HEK293 (cell line): ENCODE data around the gene ACKR1.

ENCODE experiments used
- CTCF ChIA-PET: fragments of 350-600 bp; formaldehyde crosslinking; extraction: SDS; loops from one replicate; lab custom pipeline; 2021; ENCODE audit warnings: antibody characterized with exemption; lab: Yijun Ruan, JAX
- POLR2A ChIA-PET: fragments of 300-600 bp; formaldehyde crosslinking; extraction: SDS; loops from one replicate; lab custom pipeline; 2020; ENCODE audit warnings: antibody characterized with exemption, inconsistent platforms; lab: Yijun Ruan, JAX
- H3K27ac ChIP-seq: fragments of 200-500 bp; sonication (Bioruptor generic); 2 replicates; pipeline ENCODE4 v1.5.1; 2014; ENCODE audit warnings: low read depth, low read length, control low read depth, inconsistent platforms; ENCODE audit errors: extremely low read depth
- H3K36me3 ChIP-seq, 2 experiments: fragments of 200-500 bp in 1 of 2; sonication (Bioruptor generic) in 1 of 2; 1 replicate in 1 of 2; 2 replicates in 1 of 2; pipeline ENCODE4 v1.5.1; 2014 to 2017; ENCODE audit warnings: inconsistent platforms in 2 of 2, low read length in 2 of 2; ENCODE audit not compliant: control insufficient read depth in 2 of 2, insufficient read depth in 1 of 2
- H3K4me1 ChIP-seq: fragments of 200-500 bp; sonication (Bioruptor generic); 2 replicates; pipeline ENCODE4 v1.5.1; 2014; ENCODE audit warnings: mild to moderate bottlenecking, low read length, inconsistent platforms; ENCODE audit not compliant: control insufficient read depth, insufficient read depth
- H3K4me3 ChIP-seq: 2 replicates; pipeline ENCODE4 v1.5.1; 2011; ENCODE audit warnings: low read depth, mild to moderate bottlenecking, control low read depth, low read length, moderate library complexity
- H3K9me3 ChIP-seq: fragments of 200-500 bp; sonication (Bioruptor generic); 2 replicates; pipeline ENCODE4 v1.5.1; 2014; ENCODE audit warnings: low read depth, low read length, inconsistent platforms; ENCODE audit not compliant: control insufficient read depth, insufficient read depth
- BCL11B ChIP-seq: fragments of 450-650 bp; formaldehyde crosslinking; IDR thresholded peaks from 2 replicates; pipeline ENCODE4 v1.5.1; 2016; ENCODE audit warnings: low read depth, missing biosample characterization, missing genetic modification characterization
- HOXC10 ChIP-seq: sonication (generic); formaldehyde crosslinking; IDR thresholded peaks from 2 replicates; pipeline ENCODE4 v1.8.1; 2023; ENCODE audit warnings: mild to moderate bottlenecking, missing genetic modification reagents
- RBAK ChIP-seq: fragments of 450-650 bp; formaldehyde crosslinking; IDR thresholded peaks from 2 replicates; pipeline ENCODE4 v1.5.1; 2016; ENCODE audit warnings: missing biosample characterization, missing genetic modification characterization
- ZNF223 ChIP-seq: fragments of 450-650 bp; formaldehyde crosslinking; IDR thresholded peaks from 2 replicates; pipeline ENCODE4 v1.5.1; 2016; ENCODE audit warnings: missing biosample characterization, missing genetic modification characterization
- ZNF266 ChIP-seq: fragments of 450-650 bp; formaldehyde crosslinking; IDR thresholded peaks from 2 replicates; pipeline ENCODE4 v1.5.1; 2016; ENCODE audit warnings: missing biosample characterization, missing genetic modification characterization, low read depth
- ZNF473 ChIP-seq: fragments of 450-650 bp; formaldehyde crosslinking; IDR thresholded peaks from 2 replicates; pipeline ENCODE4 v1.5.1; 2017; ENCODE audit warnings: missing biosample characterization, missing genetic modification characterization
- ZNF514 ChIP-seq: fragments of 450-650 bp; formaldehyde crosslinking; IDR thresholded peaks from 2 replicates; pipeline ENCODE4 v1.5.1; 2016; ENCODE audit warnings: missing biosample characterization, missing genetic modification characterization
- ZNF560 ChIP-seq: fragments of 450-650 bp; formaldehyde crosslinking; IDR thresholded peaks from 2 replicates; pipeline ENCODE4 v1.5.1; 2017; ENCODE audit warnings: missing biosample characterization, missing genetic modification characterization, borderline replicate concordance
- ZNF600 ChIP-seq: fragments of 450-650 bp; formaldehyde crosslinking; IDR thresholded peaks from 2 replicates; pipeline ENCODE4 v1.5.1; 2016; ENCODE audit warnings: missing biosample characterization, missing genetic modification characterization
- ZNF624 ChIP-seq: fragments of 450-650 bp; formaldehyde crosslinking; IDR thresholded peaks from 2 replicates; pipeline ENCODE4 v1.5.1; 2017; ENCODE audit warnings: missing biosample characterization, missing genetic modification characterization
- ZNF747 ChIP-seq: fragments of 450-650 bp; formaldehyde crosslinking; IDR thresholded peaks from 2 replicates; pipeline ENCODE4 v1.5.1; 2016; ENCODE audit warnings: missing biosample characterization, missing genetic modification characterization
- ZNF776 ChIP-seq: fragments of 450-650 bp; formaldehyde crosslinking; IDR thresholded peaks from 2 replicates; pipeline ENCODE4 v1.5.0; 2017; ENCODE audit warnings: missing biosample characterization, missing genetic modification characterization, borderline replicate concordance
- ZNF777 ChIP-seq: fragments of 450-650 bp; formaldehyde crosslinking; IDR thresholded peaks from 2 replicates; pipeline ENCODE4 v1.5.1; 2017; ENCODE audit warnings: missing biosample characterization, missing genetic modification characterization, borderline replicate concordance
- ZNF830 ChIP-seq: fragments of 450-650 bp; IDR thresholded peaks from 2 replicates; pipeline ENCODE4 v1.5.0; 2018; ENCODE audit warnings: missing biosample characterization, missing genetic modification characterization, low read depth, mild to moderate bottlenecking, moderate library complexity
- ZNF843 ChIP-seq: fragments of 450-650 bp; formaldehyde crosslinking; IDR thresholded peaks from 2 replicates; pipeline ENCODE4 v1.5.1; 2016; ENCODE audit warnings: missing biosample characterization, missing genetic modification characterization
- TF ChIP-seq, protein P1 (sequence below): fragments of 450-650 bp; formaldehyde crosslinking; conservative IDR thresholded peaks from 2 replicates; pipeline ENCODE4 v1.5.1; 2016; ENCODE audit warnings: low read depth, missing biosample characterization, missing genetic modification characterization
- TF ChIP-seq, protein P2 (sequence below): fragments of 450-650 bp; IDR thresholded peaks from 2 replicates; pipeline ENCODE4 v1.5.1; 2018; ENCODE audit warnings: missing biosample characterization, mild to moderate bottlenecking, missing genetic modification characterization
- TF ChIP-seq, protein P3 (sequence below): fragments of 450-650 bp; formaldehyde crosslinking; IDR thresholded peaks from 2 replicates; pipeline ENCODE4 v1.5.1; 2016; ENCODE audit warnings: missing biosample characterization, missing genetic modification characterization, borderline replicate concordance
- TF ChIP-seq, protein P4 (sequence below): fragments of 450-650 bp; formaldehyde crosslinking; IDR thresholded peaks from 2 replicates; pipeline ENCODE4 v1.5.1; 2016; ENCODE audit warnings: missing biosample characterization, missing genetic modification characterization

ACKR1 gene

DNA sequence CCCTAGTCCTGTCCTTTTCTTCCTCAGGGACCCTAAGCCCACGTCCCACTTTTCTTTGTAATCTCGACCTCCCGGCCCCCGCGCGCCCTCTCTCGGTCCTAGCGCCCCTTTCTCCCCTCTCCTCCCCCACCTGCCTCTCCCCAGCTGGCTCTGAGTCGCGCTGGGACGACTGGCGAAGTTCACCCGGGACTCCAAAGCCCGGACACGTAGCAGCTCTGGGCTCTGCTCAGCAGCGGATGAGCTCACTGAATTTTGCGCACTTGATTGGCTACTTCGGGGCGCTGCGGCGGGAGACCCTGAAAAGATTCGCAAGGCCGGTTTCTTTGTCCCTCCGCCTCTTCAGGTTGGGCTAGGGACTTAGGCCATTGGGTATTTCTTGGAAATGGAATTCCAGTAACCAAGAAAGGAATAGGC is 16.3 kb upstream of the ACKR1 start:
- TF ChIP-seq ZNF266 (tag by site-specific recombination) = no peak
- TF ChIP-seq ZNF223 (tag by site-specific recombination) = no peak
- TF ChIP-seq ZNF473 (tag by site-specific recombination) = no peak
- TF ChIP-seq ZNF777 (tag by site-specific recombination) = no peak
- TF ChIP-seq, protein P1, sequence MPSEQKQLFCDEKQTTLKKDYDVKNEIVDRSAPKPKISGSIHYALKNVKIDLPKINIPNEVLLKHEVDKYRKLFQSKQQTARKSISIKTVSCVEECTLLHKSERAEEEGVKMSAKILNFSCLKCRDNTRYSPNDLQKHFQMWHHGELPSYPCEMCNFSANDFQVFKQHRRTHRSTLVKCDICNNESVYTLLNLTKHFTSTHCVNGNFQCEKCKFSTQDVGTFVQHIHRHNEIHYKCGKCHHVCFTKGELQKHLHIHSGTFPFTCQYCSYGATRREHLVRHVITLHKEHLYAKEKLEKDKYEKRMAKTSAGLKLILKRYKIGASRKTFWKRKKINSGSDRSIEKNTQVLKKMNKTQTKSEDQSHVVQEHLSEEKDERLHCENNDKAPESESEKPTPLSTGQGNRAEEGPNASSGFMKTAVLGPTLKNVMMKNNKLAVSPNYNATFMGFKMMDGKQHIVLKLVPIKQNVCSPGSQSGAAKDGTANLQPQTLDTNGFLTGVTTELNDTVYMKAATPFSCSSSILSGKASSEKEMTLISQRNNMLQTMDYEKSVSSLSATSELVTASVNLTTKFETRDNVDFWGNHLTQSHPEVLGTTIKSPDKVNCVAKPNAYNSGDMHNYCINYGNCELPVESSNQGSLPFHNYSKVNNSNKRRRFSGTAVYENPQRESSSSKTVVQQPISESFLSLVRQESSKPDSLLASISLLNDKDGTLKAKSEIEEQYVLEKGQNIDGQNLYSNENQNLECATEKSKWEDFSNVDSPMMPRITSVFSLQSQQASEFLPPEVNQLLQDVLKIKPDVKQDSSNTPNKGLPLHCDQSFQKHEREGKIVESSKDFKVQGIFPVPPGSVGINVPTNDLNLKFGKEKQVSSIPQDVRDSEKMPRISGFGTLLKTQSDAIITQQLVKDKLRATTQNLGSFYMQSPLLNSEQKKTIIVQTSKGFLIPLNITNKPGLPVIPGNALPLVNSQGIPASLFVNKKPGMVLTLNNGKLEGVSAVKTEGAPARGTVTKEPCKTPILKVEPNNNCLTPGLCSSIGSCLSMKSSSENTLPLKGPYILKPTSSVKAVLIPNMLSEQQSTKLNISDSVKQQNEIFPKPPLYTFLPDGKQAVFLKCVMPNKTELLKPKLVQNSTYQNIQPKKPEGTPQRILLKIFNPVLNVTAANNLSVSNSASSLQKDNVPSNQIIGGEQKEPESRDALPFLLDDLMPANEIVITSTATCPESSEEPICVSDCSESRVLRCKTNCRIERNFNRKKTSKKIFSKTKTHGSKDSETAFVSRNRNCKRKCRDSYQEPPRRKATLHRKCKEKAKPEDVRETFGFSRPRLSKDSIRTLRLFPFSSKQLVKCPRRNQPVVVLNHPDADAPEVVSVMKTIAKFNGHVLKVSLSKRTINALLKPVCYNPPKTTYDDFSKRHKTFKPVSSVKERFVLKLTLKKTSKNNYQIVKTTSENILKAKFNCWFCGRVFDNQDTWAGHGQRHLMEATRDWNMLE (tag by site-specific recombination) = no peak
- TF ChIP-seq, protein P2, sequence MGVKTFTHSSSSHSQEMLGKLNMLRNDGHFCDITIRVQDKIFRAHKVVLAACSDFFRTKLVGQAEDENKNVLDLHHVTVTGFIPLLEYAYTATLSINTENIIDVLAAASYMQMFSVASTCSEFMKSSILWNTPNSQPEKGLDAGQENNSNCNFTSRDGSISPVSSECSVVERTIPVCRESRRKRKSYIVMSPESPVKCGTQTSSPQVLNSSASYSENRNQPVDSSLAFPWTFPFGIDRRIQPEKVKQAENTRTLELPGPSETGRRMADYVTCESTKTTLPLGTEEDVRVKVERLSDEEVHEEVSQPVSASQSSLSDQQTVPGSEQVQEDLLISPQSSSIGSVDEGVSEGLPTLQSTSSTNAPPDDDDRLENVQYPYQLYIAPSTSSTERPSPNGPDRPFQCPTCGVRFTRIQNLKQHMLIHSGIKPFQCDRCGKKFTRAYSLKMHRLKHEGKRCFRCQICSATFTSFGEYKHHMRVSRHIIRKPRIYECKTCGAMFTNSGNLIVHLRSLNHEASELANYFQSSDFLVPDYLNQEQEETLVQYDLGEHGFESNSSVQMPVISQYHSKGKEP = no peak
- no peak for TF ChIP-seq ZNF600 (tag by site-specific recombination)
- Histone ChIP-seq H3K27ac (no peak overlapping the region), H3K9me3 (no peaks in the 10 kb centered on the region), H3K4me3 (no peak overlapping the region), H3K36me3 (no peaks in the 10 kb centered on the region), H3K4me1 (no peaks in the 10 kb centered on the region)
- CTCF ChIA-PET = interaction anchor here (1.5 kb wide), 1 partner anchor 9 kb away, joined by 8 read pairs; no protein-coding TSS in a partner anchor
- POLR2A ChIA-PET = no interaction called here

DNA sequence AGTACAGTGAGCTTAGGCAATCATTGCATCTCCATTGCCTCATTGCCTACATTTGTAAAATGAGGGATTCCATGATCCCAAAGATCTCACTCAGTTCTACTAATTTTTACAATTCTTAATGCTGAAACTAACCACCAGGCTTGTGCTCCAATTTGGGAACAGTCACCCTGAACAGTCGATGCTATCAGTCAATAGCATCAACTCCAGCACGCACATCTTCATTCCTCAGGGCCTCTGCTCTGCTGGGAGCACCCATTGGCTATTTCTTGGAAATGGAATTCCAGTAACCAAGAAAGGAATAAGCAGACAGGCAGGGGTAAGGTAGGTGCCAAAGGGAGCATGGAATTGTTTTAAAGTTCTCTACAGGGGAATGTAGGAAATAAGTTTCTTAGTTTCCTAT is 14.2 kb upstream of the ACKR1 start:
- Histone ChIP-seq H3K9me3 (no peaks in the 10 kb centered on the region), H3K36me3 (no peaks in the 10 kb centered on the region), H3K4me1 (no peaks in the 10 kb centered on the region), H3K27ac (no peak overlapping the region), H3K4me3 (no peak overlapping the region)
- TF ChIP-seq ZNF776 = no peak
- TF ChIP-seq ZNF624 = no peak
- no peak for TF ChIP-seq ZNF514 (tag by site-specific recombination)
- ChIA-PET CTCF (no interaction called here), POLR2A (no interaction called here)

DNA sequence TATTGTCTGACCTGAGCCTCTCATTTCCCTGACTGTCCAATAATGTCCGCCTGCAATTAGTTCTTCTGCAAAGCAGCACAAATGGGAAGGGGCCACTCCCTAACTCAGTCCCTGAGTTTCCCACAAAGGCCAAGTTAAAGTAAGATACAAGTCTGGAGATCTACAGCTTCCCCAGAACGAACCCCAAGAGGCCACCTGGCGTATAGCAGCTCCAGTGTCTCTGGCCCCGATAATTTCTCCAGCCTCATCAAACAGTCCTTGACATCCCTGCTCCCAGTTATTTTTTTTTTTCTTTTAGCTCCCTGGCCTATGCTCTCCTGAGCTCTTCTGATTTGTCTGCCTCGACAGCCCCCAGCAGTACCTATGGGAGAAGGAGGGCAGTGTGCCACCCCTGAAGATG is 8.1 kb upstream of the ACKR1 start:
- Histone ChIP-seq H3K4me3 (no peak overlapping the region), H3K36me3 (no peaks in the 10 kb centered on the region), H3K9me3 (no peaks in the 10 kb centered on the region), H3K27ac (no peak overlapping the region), H3K4me1 (no peaks in the 10 kb centered on the region)
- CTCF ChIA-PET = interaction anchor here (0.6 to 6.2 kb wide), 15 partner anchors 10 to 811 kb away, joined by 3 to 69 read pairs (median 6); partner anchors contain the start of gene ACKR1
- POLR2A ChIA-PET = no interaction called here
- TF ChIP-seq ZNF843 (tag by site-specific recombination) = no peak
- no peak for TF ChIP-seq HOXC10 (CRISPR knock-in tag)
- TF ChIP-seq BCL11B (tag by site-specific recombination) = no peak
- TF ChIP-seq ZNF560 (tag by site-specific recombination) = no peak
- no peak for TF ChIP-seq ZNF747 (tag by site-specific recombination)
- TF ChIP-seq ZNF830 = no peak
- TF ChIP-seq, protein P3, sequence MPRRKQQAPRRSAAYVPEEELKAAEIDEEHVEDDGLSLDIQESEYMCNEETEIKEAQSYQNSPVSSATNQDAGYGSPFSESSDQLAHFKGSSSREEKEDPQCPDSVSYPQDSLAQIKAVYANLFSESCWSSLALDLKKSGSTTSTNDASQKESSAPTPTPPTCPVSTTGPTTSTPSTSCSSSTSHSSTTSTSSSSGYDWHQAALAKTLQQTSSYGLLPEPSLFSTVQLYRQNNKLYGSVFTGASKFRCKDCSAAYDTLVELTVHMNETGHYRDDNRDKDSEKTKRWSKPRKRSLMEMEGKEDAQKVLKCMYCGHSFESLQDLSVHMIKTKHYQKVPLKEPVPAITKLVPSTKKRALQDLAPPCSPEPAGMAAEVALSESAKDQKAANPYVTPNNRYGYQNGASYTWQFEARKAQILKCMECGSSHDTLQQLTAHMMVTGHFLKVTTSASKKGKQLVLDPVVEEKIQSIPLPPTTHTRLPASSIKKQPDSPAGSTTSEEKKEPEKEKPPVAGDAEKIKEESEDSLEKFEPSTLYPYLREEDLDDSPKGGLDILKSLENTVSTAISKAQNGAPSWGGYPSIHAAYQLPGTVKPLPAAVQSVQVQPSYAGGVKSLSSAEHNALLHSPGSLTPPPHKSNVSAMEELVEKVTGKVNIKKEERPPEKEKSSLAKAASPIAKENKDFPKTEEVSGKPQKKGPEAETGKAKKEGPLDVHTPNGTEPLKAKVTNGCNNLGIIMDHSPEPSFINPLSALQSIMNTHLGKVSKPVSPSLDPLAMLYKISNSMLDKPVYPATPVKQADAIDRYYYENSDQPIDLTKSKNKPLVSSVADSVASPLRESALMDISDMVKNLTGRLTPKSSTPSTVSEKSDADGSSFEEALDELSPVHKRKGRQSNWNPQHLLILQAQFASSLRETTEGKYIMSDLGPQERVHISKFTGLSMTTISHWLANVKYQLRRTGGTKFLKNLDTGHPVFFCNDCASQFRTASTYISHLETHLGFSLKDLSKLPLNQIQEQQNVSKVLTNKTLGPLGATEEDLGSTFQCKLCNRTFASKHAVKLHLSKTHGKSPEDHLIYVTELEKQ = no peak
- TF ChIP-seq, protein P4, sequence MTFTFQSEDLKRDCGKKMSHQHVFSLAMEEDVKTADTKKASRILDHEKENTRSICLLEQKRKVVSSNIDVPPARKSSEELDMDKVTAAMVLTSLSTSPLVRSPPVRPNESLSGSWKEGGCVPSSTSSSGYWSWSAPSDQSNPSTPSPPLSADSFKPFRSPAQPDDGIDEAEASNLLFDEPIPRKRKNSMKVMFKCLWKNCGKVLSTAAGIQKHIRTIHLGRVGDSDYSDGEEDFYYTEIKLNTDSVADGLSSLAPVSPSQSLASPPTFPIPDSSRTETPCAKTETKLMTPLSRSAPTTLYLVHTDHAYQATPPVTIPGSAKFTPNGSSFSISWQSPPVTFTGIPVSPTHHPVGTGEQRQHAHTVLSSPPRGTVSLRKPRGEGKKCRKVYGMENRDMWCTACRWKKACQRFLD (tag by site-specific recombination) = no peak
- no peak for TF ChIP-seq RBAK (tag by site-specific recombination)
